H9 (cell line): ENCODE data around the gene TMPRSS2. TPM values are rescaled to one million over a fixed set of nuclear protein-coding genes. Genes with fewer than 3 reads are reported as not detected.

Experiments used
- DNase-seq: peaks from one replicate; pipeline ENCODE4 v3.0.0-alpha.2; 2017
- H2AFZ ChIP-seq: one replicate; pipeline ENCODE4 v1.6.1; 2013; ENCODE audit warnings: mild to moderate bottlenecking, low read length, control low read depth, moderate library complexity
- H2AK5ac ChIP-seq: 2 replicates; pipeline ENCODE4 v1.6.1; 2013; ENCODE audit warnings: low read length, control low read depth, mixed read lengths; ENCODE audit not compliant: insufficient read length
- H2BK120ac ChIP-seq: one replicate; pipeline ENCODE4 v1.6.1; 2013; ENCODE audit warnings: low read depth, mild to moderate bottlenecking, low read length, control low read depth, inconsistent platforms; ENCODE audit not compliant: poor library complexity, severe bottlenecking
- H2BK12ac ChIP-seq: 2 replicates; pipeline ENCODE4 v1.6.1; 2013; ENCODE audit warnings: low read length, control low read depth, mixed read lengths, low read depth; ENCODE audit not compliant: insufficient read length
- H2BK15ac ChIP-seq: 2 replicates; pipeline ENCODE4 v1.6.1; 2013; ENCODE audit warnings: low read depth, low read length, control low read depth
- H2BK20ac ChIP-seq: one replicate; pipeline ENCODE4 v1.6.1; 2013; ENCODE audit warnings: low read depth, mild to moderate bottlenecking, low read length, control low read depth, inconsistent platforms; ENCODE audit not compliant: poor library complexity, severe bottlenecking
- H2BK5ac ChIP-seq: 2 replicates; pipeline ENCODE4 v1.6.1; 2013; ENCODE audit warnings: low read length, control low read depth, mixed read lengths; ENCODE audit not compliant: insufficient read length
- H3K14ac ChIP-seq: 2 replicates; pipeline ENCODE4 v1.6.1; 2013; ENCODE audit warnings: low read length, control low read depth; ENCODE audit not compliant: insufficient read depth
- H3K18ac ChIP-seq: 2 replicates; pipeline ENCODE4 v1.6.1; 2013; ENCODE audit warnings: low read depth, mild to moderate bottlenecking, mixed read lengths, low read length, control low read depth; ENCODE audit not compliant: insufficient read length
- H3K23ac ChIP-seq: 2 replicates; pipeline ENCODE4 v1.6.1; 2013; ENCODE audit warnings: low read length, control low read depth, mixed read lengths, low read depth; ENCODE audit not compliant: insufficient read length
- H3K23me2 ChIP-seq: 2 replicates; pipeline ENCODE4 v1.6.1; 2013; ENCODE audit warnings: low read depth, mild to moderate bottlenecking, mixed read lengths, low read length, control low read depth; ENCODE audit not compliant: insufficient read length, poor library complexity, severe bottlenecking
- H3K27ac ChIP-seq: 2 replicates; pipeline ENCODE4 v1.5.1; 2013; ENCODE audit warnings: low read length, control low read depth, mixed read lengths, low read depth; ENCODE audit not compliant: insufficient read length
- H3K27me3 ChIP-seq: 2 replicates; pipeline ENCODE4 v1.6.1; 2013; ENCODE audit warnings: low read length, control low read depth, inconsistent platforms; ENCODE audit not compliant: insufficient read depth
- H3K4ac ChIP-seq: 2 replicates; pipeline ENCODE4 v1.6.1; 2013; ENCODE audit warnings: low read depth, mild to moderate bottlenecking, control low read depth, inconsistent platforms, low read length, moderate library complexity
- H3K4me1 ChIP-seq: 2 replicates; pipeline ENCODE4 v1.6.1; 2013; ENCODE audit warnings: low read length, control low read depth, inconsistent platforms; ENCODE audit not compliant: insufficient read depth
- H3K4me2 ChIP-seq: 2 replicates; pipeline ENCODE4 v1.6.1; 2013; ENCODE audit warnings: low read length, control low read depth, mixed read lengths; ENCODE audit not compliant: insufficient read length, insufficient read depth
- H3K56ac ChIP-seq: 2 replicates; pipeline ENCODE4 v1.6.1; 2013; ENCODE audit warnings: low read depth, mild to moderate bottlenecking, mixed read lengths, low read length, control low read depth; ENCODE audit not compliant: insufficient read length
- H3K79me1 ChIP-seq: 2 replicates; pipeline ENCODE4 v1.6.1; 2013; ENCODE audit warnings: low read depth, mild to moderate bottlenecking, moderate library complexity, low read length, control low read depth, inconsistent platforms; ENCODE audit not compliant: insufficient read depth, poor library complexity, severe bottlenecking
- H3K79me2 ChIP-seq: 2 replicates; pipeline ENCODE4 v1.6.1; 2013; ENCODE audit warnings: low read length, control low read depth, inconsistent platforms; ENCODE audit not compliant: insufficient read depth
- H3K9ac ChIP-seq: 2 replicates; pipeline ENCODE4 v1.6.1; 2013; ENCODE audit warnings: low read length, control low read depth, mixed read lengths; ENCODE audit not compliant: insufficient read length; ENCODE audit errors: extremely low read depth
- H3K9me3 ChIP-seq: one replicate; pipeline ENCODE4 v1.6.1; 2013; ENCODE audit warnings: low read depth, low read length, inconsistent platforms; ENCODE audit not compliant: control insufficient read depth
- H3T11ph ChIP-seq: one replicate; pipeline ENCODE4 v1.6.1; 2013; ENCODE audit warnings: mild to moderate bottlenecking, low read length, control low read depth, inconsistent platforms
- H4K20me1 ChIP-seq: one replicate; pipeline ENCODE4 v1.6.1; 2013; ENCODE audit not compliant: control insufficient read depth, insufficient read length, insufficient read depth
- H4K5ac ChIP-seq: 2 replicates; pipeline ENCODE4 v1.6.1; 2013; ENCODE audit warnings: low read depth, mild to moderate bottlenecking, mixed read lengths, low read length, control low read depth; ENCODE audit not compliant: insufficient read length
- H4K8ac ChIP-seq: replicated peaks from 2 replicates; pipeline ENCODE4 v1.6.1; 2013; ENCODE audit warnings: low read length, control low read depth, mixed read lengths, low read depth; ENCODE audit not compliant: insufficient read length
- H4K91ac ChIP-seq: 2 replicates; pipeline ENCODE4 v1.6.1; 2013; ENCODE audit warnings: low read depth, mild to moderate bottlenecking, moderate library complexity, mixed read lengths, low read length, control low read depth; ENCODE audit not compliant: insufficient read length
- H3K27ac Mint-ChIP-seq, 3 experiments: 2 replicates in 2 of 3; 3 replicates in 1 of 3; pipeline ENCODE4 v1.8.0; 2020 to 2021; ENCODE audit warnings: mixed read lengths in 3 of 3, mild to moderate bottlenecking in 1 of 3, moderate library complexity in 1 of 3
- H3K27me3 Mint-ChIP-seq: 2 replicates; pipeline ENCODE4 v1.8.0; 2021; ENCODE audit warnings: low read depth, mild to moderate bottlenecking, moderate library complexity, mixed read lengths
- H3K36me3 Mint-ChIP-seq, 3 experiments: 2 replicates in 2 of 3; 3 replicates in 1 of 3; pipeline ENCODE4 v1.8.0; 2020 to 2021; ENCODE audit warnings: low read depth in 3 of 3, mixed read lengths in 3 of 3; ENCODE audit not compliant: insufficient read depth in 1 of 3
- H3K4me1 Mint-ChIP-seq, 2 experiments: 2 replicates each; pipeline ENCODE4 v1.8.0; 2020; ENCODE audit warnings: mixed read lengths in 2 of 2
- H3K4me3 Mint-ChIP-seq, 2 experiments: 2 replicates in 1 of 2; 3 replicates in 1 of 2; pipeline ENCODE4 v1.8.0; 2020 to 2021; ENCODE audit warnings: mild to moderate bottlenecking in 2 of 2, mixed read lengths in 2 of 2, moderate library complexity in 1 of 2
- H3K9me3 Mint-ChIP-seq, 2 experiments: 2 replicates in 1 of 2; 3 replicates in 1 of 2; pipeline ENCODE4 v1.8.0; 2020; ENCODE audit warnings: mild to moderate bottlenecking in 2 of 2, mixed read lengths in 2 of 2, moderate library complexity in 1 of 2
- CTCF ChIP-seq: fragments of 200-600 bp; sonication (generic); conservative IDR thresholded peaks from 3 replicates; pipeline ENCODE4 v1.8.0; 2021; ENCODE audit warnings: antibody characterized with exemption, mild to moderate bottlenecking
- WGBS: extraction: QIAGEN DNeasy Blood & Tissue Kit; methylation state at CpG from one replicate; pipeline ENCODE4 v1.1.7; 2013; ENCODE audit warnings: missing lambda C conversion rate, low lambda C conversion rate, mixed read lengths; ENCODE audit not compliant: insufficient read length; ENCODE audit errors: extremely low coverage; 5-methylcytosine and 5-hydroxymethylcytosine counted together
- total RNA-seq: library from RNA; stranded (reverse); gene quantifications from 2 replicates; pipeline ENCODE4 v1.2.1, GENCODE V29; 2021

Gene TMPRSS2
- total RNA-seq, 1 experiment from 2014 or later, result 12.1 TPM

GRCh38 chr21:41509733-41510132 is 1.8 kb upstream of the TMPRSS2 start:
- DNase-seq, result no peak
- Histone ChIP-seq H2BK15ac (no peak overlapping the region), H3K14ac (no peak overlapping the region), H4K8ac (no peak overlapping the region), H2BK12ac (no peak overlapping the region), H2BK5ac (no peak overlapping the region), H3K4me1 (no peaks in the 10 kb centered on the region; the same call in 1 of the 2 replicates), H3T11ph (no peak overlapping the region), H3K4ac (no peak overlapping the region), H3K9me3 (no peaks in the 10 kb centered on the region), H2BK120ac (no peak overlapping the region), H3K56ac (no peak overlapping the region), H3K4me2 (no peak overlapping the region), H3K27me3 (peaks cover 10% of the 10 kb centered on the region; the same call in 1 of the 2 replicates), H4K20me1 (no peaks in the 10 kb centered on the region), H3K79me2 (no peaks in the 10 kb centered on the region), H3K27ac (no peak overlapping the region), H2AK5ac (no peak overlapping the region), H2AFZ (no peak overlapping the region), H3K18ac (no peak overlapping the region), H3K23ac (no peak overlapping the region), H3K79me1 (no peaks in the 10 kb centered on the region), H3K9ac (no peak overlapping the region), H3K23me2 (peaks cover 13% of the 10 kb centered on the region), H4K5ac (no peak overlapping the region), H2BK20ac (no peak overlapping the region), H4K91ac (no peak overlapping the region)
- Mint-ChIP-seq H3K9me3 (no peaks in the 10 kb centered on the region), H3K27ac (no peak overlapping the region), H3K4me1 (peaks cover 23 to 29% of the 10 kb centered on the region in 2 experiments), H3K36me3 (no peaks in the 10 kb centered on the region), H3K4me3 (peak overlapping the region in 1 of 2 experiments; percentile 78; a peak in 2 of 5 replicates), H3K27me3 (peaks cover 40% of the 10 kb centered on the region)
- no CpG with 5 or more reads among the region's 3 CpGs for WGBS
- TF ChIP-seq CTCF, result no peak
